Measurements from ENCODE around the gene FUT1.
"Not testable (repeated sequence)": the region's sequence is repeated elsewhere in the genome, so short reads cannot be mapped to it uniquely, and the experiment has no call there.

FUT1 gene

DNA sequence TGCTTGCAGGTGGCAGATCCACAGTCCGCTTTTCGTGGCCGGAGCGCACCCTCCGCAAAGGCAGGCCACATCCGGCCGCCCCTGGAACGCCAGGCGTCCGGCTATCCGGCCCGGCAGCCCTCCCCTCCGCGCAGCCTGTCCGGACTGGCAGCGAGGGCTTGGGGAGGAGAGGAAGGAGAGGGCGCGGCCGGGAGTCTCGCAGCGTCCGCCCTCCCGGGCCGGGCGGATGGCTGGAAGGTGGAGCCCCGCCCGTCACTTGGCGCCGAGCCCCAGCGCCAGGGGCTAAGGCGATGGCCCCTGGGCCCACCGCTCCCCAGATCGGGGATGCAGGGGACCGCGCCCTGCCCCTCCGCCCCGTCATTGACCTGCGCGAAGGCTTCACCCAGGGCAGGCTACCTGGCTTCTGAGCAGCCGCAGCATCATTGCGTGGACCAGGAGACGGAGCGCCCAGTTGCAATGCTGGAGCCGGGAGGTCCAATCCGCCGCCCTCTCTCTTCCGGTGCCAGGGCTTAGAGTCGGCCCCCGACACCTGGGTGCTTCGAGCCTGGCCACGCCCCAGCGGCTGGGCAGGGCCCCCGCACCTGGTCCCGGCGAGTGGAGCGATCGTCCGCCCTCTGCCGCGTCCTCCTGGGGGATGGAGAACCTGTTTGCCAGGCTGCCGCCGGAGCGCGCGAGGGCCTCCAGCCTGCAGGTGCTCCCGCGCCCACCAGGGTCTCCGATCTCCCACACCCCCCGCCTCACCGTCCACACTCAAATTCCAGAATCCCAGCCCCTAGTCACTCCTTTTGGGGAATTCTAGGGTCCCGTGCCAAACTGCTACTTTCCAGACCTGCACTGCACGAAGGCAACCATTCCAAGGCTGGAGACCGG is at the start of gene FUT1:
TSS of gene FUT1 (minus strand) at position 146 of the 870 bp plus-strand sequence. CDS start 1,360 bp downstream, outside the sequence.
- no peak within 1 kb of the TSS for H3K27ac Mint-ChIP-seq

DNA sequence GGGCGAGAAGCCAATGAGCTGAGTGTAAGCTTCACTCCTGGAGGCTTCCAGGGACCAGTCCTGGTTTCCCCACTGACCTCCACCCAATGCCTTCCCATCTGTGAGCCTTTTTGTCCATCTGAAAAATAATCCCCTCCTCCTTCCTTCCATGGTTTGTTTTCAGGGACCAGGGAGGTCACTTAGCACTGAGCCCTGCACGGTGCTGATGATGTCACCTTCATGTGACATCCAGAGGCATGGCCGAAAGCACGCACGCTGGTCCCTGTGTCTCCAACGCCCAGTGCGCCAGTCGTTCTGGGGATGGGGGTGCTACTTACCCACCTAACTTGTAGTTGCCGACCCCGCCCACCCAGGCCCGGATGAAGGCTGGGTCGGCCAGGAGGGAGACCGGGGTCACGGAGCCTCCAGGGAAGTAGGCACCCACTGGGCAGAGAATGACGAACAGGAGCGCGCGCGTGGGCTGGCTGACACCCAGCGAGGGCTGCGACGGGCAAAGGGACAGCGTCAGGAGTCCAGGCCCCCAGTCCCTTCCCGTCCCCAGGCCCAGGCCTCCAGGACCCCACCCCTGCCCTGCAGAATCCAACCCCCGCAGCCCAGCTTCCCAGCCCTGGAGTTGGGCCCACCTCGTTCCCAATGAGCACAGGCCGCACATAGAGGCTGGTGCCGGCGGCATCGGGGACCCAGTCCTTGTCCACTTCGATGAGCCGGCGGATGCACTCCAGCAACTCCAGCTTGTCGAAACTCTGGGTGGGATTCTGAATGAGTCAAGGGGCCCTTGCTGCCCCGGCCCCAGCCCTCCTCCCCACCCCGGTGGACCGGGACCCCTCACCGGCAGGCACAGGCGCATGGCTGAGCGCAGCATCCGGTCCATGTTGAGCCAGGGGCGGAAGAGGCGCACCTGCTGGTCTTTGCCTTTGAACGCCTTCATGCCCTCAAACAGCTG is 47.2 kb upstream of the FUT1 start:
- Mint-ChIP-seq H3K9me3 (no peaks in the 10 kb centered on the region), H3K4me1 (peaks cover 8% of the 10 kb centered on the region), H3K4me3 (no peak overlapping the region), H3K27ac (no peak overlapping the region), H3K36me3 (no peaks in the 10 kb centered on the region), H3K27me3 (no peaks in the 10 kb centered on the region)

More for the DNA sequence above, at the start of gene FUT1:
- Mint-ChIP-seq H3K9me3 (no peaks in the 10 kb centered on the region), H3K4me3 (peak within 1 kb of the TSS; percentile 80), H3K4me1 (peaks cover 18% of the 10 kb centered on the region), H3K36me3 (no peaks in the 10 kb centered on the region), H3K27me3 (peaks cover 14% of the 10 kb centered on the region)

DNA sequence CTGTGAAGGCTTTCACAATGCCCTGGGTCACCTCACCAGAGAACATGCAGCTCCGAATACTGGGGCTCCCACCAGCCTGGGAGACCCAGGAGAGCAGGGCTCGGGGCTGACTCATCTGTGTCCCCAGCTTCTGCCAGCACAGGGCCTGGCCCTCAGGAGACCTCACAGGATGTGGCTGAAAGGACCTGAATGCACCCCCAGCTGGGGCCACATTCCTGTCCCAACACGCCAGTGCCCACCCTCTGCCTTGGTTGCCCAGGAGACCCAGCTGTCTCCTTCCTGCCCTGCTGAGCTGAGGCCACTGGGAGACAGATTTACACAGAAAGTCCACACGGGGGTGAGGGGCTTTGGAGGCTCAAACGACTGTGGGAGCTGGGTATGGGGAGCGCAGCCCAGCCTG is 46.5 kb upstream of the FUT1 start:
- Mint-ChIP-seq H3K27me3 (no peaks in the 10 kb centered on the region), H3K27ac (no peak overlapping the region), H3K36me3 (no peaks in the 10 kb centered on the region), H3K4me1 (peaks cover 9% of the 10 kb centered on the region), H3K4me3 (no peak overlapping the region), H3K9me3 (no peaks in the 10 kb centered on the region)

DNA sequence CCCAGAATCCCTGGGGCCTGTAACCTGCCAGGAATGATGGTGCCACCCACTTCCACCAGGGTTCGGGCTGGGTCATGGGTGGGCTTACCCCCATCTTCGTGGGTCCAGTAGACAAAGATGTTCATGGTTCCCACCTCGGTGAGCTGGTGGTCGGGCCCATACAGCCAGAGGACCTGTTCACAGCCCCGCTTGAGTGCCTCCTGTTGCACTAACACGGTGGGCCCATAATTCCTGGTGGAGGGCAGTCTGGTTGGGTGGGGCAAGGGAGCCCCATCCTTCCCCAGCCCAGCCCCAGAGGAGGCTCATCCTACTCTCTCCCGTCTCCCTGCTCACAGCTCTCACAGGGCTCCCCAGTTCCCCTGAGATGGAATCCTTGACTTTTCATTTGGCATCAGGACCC is 44.7 kb upstream of the FUT1 start:
- Mint-ChIP-seq H3K27me3 (no peaks in the 10 kb centered on the region), H3K36me3 (no peaks in the 10 kb centered on the region)

DNA sequence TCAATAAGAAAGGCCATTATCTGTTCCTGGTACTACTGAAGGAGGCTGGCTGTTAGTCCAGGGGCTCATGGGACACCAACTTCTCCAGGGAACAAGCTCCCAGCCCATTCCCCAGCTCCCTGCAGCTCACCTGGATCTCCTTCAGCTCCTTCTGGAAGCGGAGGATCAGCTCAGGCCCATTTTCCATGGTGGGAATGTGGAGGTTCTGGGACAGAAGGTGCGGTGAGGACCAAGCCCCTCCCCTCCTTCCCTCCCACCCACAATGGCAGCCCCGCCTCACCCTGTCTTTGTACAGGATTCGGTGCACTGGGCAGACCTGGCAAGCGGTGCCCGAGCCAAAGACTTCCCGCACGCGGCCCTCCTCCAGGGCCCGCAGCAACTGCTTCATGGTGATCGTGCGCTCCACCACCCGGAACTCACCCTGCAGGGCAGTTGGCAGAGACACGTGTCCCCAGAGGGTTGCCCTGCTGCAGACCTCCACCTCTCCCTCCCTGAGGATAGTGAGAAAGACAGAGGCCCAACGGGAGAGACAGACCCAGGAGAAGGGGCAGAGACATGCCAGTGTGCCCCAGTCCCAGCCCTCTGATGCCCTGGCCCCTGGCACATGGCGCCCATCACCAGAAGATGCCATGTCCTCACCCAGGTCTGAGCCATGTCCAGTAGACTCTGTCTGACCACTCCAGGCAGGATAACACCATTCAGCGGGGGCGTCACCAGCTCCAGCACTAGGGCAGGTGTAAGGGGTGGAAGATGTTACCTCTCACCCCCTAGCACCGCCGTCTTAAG is 44.0 kb upstream of the FUT1 start:
- Mint-ChIP-seq H3K36me3 (no peaks in the 10 kb centered on the region), H3K27me3 (no peaks in the 10 kb centered on the region), H3K4me1 (peaks cover 9% of the 10 kb centered on the region)

More for the DNA sequence above, 44.7 kb upstream of the FUT1 start:
- H3K27ac Mint-ChIP-seq = peak overlapping the region; percentile 51
- H3K4me1 Mint-ChIP-seq = peaks cover 9% of the 10 kb centered on the region
- no peak overlapping the region for H3K4me3 Mint-ChIP-seq
- H3K9me3 Mint-ChIP-seq = no peaks in the 10 kb centered on the region

DNA sequence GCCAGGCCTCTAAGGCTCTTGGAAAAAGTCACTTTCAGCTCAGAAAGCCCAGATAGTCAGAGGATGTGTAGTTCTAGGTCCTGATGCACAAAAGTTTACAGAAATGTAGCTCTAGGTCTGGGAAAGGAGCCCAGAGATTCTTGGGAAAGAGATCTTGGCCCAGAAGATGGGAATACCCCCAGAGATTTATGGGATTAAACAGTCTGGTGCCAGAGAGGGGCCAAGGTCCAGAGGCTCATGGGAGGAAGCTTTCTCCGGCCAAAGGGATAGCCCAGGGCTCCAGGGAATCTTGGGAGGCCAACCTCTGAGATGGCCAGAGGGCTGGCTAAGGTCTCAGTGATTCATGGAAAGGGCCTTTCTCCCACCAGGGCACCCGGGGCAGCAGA is 43.2 kb upstream of the FUT1 start:
- Mint-ChIP-seq H3K4me1 (peaks cover 9% of the 10 kb centered on the region), H3K27me3 (no peaks in the 10 kb centered on the region), H3K4me3 (peak overlapping the region; percentile 90), H3K36me3 (no peaks in the 10 kb centered on the region), H3K9me3 (no peaks in the 10 kb centered on the region), H3K27ac (peak overlapping the region; percentile 82)

More for the DNA sequence above, 44.0 kb upstream of the FUT1 start:
- H3K27ac Mint-ChIP-seq = no peak overlapping the region
- H3K9me3 Mint-ChIP-seq = no peaks in the 10 kb centered on the region
- no peak overlapping the region for H3K4me3 Mint-ChIP-seq

DNA sequence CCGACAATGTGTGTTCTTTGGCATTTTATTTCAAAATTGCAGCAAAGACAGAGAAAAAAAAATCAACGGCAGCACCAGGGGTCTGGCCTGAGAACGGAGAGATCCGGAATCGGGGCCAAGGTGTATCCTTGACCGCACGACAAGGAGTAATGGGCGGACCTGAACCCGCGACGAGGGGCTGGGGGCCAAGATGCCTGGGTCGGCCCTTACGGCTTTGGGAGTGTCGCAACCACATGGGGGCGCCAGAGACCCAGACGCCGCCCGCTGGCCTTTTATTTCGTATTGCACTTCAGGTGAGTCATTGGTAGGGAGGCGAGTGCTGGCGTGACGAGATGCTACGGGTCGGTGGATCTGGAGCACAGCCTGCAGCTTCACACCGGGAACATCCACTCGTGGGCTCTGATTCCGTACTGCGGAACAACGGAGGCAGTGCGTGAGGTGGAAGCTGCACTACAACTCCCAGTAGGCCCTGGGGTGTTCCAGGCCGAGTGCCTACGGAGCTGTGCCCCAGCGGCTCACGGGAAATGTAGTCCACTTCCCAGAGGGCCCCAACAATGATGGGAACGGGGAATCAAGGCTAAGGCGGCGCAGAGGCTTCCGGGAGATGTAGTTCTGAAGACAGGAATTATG is 42.7 kb upstream of the FUT1 start:
- H3K4me1 Mint-ChIP-seq = peaks cover 9% of the 10 kb centered on the region
- no peaks in the 10 kb centered on the region for H3K9me3 Mint-ChIP-seq
- peak overlapping the region; percentile 82 for H3K27ac Mint-ChIP-seq
- H3K4me3 Mint-ChIP-seq = peak overlapping the region; percentile 90
- H3K27me3 Mint-ChIP-seq = no peaks in the 10 kb centered on the region
- H3K36me3 Mint-ChIP-seq = no peaks in the 10 kb centered on the region

DNA sequence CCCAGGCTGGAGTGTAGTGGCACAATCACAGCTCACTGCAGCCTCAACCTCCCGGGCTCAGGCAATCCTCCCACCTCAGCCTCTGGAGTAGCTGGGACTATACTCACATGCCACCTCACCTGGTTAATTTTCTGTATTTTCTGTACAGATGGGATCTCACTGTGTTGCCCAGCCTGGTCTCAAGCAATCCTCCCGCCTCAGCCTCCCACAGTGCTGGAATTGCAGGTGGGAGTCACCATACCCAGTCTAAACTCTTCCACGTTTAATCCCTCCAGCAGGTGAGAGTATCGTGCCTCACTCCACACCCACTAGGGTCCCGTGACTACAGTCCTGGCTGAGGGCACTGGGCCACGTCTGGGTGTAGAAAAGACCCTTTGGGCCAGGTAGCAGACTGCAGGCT is 41.9 kb upstream of the FUT1 start:
- Mint-ChIP-seq H3K4me3 (peak overlapping the region; percentile 90), H3K27ac (no peak overlapping the region), H3K4me1 (peaks cover 9% of the 10 kb centered on the region), H3K9me3 (no peaks in the 10 kb centered on the region), H3K27me3 (no peaks in the 10 kb centered on the region), H3K36me3 (no peaks in the 10 kb centered on the region)

DNA sequence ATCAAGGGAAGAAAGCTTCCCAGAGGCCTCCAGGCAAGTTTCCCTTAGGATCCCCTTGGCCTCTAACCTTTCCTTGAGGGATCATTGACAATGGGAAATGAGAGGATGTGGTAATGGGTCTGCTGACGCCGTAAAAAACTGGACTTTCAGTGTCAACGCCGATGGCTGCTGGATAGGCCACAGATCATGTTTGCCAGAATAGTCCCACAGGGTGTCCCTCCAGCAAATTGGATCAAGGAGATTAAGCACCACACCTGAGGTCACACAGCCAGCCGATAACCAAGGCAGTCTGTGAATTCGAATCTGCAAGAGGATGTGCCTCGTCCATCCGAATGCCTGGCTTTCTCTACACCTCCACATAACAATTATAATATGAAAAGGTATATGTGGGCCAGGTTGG is 40.8 kb upstream of the FUT1 start:
- Mint-ChIP-seq H3K4me3 (no peak overlapping the region), H3K4me1 (peaks cover 9% of the 10 kb centered on the region), H3K36me3 (no peaks in the 10 kb centered on the region), H3K27ac (no peak overlapping the region), H3K9me3 (no peaks in the 10 kb centered on the region), H3K27me3 (no peaks in the 10 kb centered on the region)

DNA sequence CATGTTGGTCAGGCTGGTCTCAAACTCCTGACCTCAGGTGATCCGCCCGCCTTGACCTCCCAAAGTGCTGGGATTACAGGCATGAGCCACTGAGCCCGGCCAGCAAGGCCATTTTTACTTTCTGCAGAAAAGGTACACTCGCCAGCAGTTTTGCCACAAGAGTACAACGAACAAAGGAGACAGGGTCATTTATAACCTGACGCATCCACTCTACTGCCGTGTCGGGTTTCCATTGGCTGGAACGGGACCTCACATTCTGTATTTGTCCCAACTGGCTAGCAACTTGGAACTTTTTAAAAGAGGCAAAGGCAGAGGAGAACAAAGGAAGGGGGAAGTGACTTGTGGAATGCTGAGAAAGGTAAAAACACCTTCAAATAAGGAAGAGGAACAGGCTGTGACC is 34.9 kb upstream of the FUT1 start:
- not testable (repeated sequence) for H3K36me3 Mint-ChIP-seq, H3K4me3 Mint-ChIP-seq, H3K9me3 Mint-ChIP-seq, H3K27me3 Mint-ChIP-seq, H3K27ac Mint-ChIP-seq, H3K4me1 Mint-ChIP-seq

DNA sequence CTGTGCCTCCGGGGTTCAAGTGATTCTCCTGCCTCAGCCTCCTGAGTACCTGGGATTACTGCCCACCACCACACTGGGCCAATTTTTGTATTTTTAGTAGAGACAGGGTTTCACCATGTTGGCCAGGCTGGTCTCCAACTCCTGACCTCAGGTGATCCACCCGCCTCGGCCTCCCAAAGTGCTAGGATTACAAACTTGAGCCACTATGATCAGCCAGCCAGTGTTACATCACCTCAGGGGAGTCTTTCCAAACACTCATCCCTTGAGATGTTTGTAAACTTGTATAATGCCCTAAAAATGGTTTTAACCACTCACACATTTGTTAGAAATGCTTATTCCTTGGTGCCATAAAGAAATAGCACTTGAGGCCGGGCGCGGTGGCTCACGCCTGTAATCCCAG is 34.0 kb upstream of the FUT1 start:
- not testable (repeated sequence) for H3K27me3 Mint-ChIP-seq, H3K27ac Mint-ChIP-seq, H3K4me1 Mint-ChIP-seq, H3K9me3 Mint-ChIP-seq, H3K36me3 Mint-ChIP-seq, H3K4me3 Mint-ChIP-seq

DNA sequence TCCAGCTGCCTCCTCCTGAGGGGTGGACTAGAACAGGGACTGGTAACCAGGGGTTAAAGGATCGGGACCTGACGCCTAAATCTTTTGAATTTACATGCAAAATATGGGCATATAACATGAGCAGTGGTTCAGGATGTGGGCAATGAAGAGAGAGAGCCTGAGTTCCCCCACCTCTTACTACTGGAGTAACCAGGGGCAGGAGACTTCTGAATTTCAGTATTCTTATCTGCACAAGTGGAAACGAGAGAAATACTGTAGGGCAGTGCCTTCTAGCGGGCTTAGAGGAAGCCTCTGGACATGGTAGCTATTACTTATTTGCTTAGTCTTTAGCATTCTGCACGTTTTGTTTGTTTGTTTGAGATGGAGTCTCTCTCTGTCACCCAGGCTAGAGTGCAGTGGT is 32.1 kb upstream of the FUT1 start:
- H3K9me3 Mint-ChIP-seq = no peaks in the 10 kb centered on the region
- peaks cover 2% of the 10 kb centered on the region for H3K27me3 Mint-ChIP-seq
- no peaks in the 10 kb centered on the region for H3K36me3 Mint-ChIP-seq
- H3K27ac Mint-ChIP-seq = no peak overlapping the region
- peaks cover 4% of the 10 kb centered on the region for H3K4me1 Mint-ChIP-seq
- no peak overlapping the region for H3K4me3 Mint-ChIP-seq

DNA sequence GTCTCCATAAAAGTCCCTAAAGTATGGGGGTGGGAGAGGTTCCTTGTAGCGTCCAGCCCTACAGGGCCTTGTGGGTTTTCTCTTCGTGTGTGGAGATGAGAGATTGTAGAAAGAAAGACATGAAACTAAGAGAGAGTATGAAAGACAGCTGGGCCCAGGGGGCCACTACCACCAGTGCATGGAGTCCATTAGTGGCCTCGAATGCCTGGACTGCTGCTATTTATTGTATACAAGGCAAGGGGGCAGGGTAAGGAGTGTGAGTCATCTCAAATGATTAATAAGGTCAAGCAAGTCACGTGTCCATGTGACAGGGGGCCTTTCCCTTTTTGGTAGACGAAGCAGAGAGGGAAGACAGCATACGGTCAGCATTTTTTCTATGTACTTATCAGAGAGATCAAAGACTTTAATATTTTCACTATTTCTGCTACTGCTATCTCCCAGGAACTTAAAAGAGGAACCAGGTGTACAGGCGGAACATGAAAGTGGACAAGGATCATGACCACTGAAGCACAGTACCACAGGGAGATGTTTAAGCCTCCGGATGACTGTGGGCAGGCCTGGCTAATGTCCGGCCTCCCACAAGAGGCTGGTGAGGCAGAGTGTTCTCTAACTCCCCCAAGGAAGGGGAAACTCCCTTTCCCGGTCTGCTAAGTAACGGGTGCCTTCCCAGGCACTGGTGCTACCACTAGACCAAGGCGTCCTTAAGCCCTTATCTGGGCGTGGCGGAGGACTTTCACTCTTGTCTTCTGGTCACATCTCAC is 28.4 kb upstream of the FUT1 start:
- Mint-ChIP-seq H3K27ac (no peak overlapping the region), H3K4me3 (no peak overlapping the region)

DNA sequence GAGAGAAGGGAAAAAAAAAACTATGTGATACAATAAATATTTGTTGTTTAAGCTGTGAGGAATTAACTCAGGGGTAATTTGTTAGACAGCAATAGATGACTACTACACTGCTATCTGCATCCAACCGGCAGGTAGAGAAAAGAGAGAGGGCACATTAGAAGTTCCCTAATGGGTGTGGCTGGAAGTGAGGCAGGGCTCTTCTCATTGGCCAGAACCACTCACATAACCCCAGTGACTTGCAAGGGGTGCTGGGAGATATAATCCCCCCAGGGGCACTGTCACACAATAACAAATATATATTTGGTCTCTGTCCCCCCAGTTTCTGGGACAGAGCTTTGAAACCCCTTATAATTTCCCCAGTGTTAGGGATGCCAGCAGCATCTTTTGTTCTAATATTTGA is 27.2 kb upstream of the FUT1 start:
- peaks cover 2% of the 10 kb centered on the region for H3K27me3 Mint-ChIP-seq
- H3K9me3 Mint-ChIP-seq = no peaks in the 10 kb centered on the region
- H3K36me3 Mint-ChIP-seq = no peaks in the 10 kb centered on the region
- no peak overlapping the region for H3K27ac Mint-ChIP-seq
- peaks cover 4% of the 10 kb centered on the region for H3K4me1 Mint-ChIP-seq
- H3K4me3 Mint-ChIP-seq = no peak overlapping the region

More for the DNA sequence above, 28.4 kb upstream of the FUT1 start:
- no peaks in the 10 kb centered on the region for H3K9me3 Mint-ChIP-seq
- peaks cover 4% of the 10 kb centered on the region for H3K4me1 Mint-ChIP-seq
- H3K36me3 Mint-ChIP-seq = no peaks in the 10 kb centered on the region
- peaks cover 2% of the 10 kb centered on the region for H3K27me3 Mint-ChIP-seq
